ENCODE results near the gene LAX1.

Gene LAX1

GRCh38 chr1:203818399-203818798 lies 53.4 kb downstream of the LAX1 start:
- DNase-seq: no peak

- no peak for DNase-seq
These were observed 58.3 kb downstream of the LAX1 start for GRCh38 chr1:203823306-203823705.
